K562 treated with DMSO at 1 percent for 24 hours (cell line): ENCODE data around the gene KRTAP2-3. TPM values are rescaled to one million over a fixed set of nuclear protein-coding genes. Genes with fewer than 3 reads are reported as not detected.

Experiments
- total RNA-seq: library from RNA; unstranded; fragments of 300-600 nt; gene quantifications from 2 replicates; pipeline ENCODE4 v1.2.3, GENCODE V29; 2022; ENCODE audit warnings: low read depth; ENCODE audit not compliant: insufficient read depth

KRTAP2-3 gene
- total RNA-seq, result not detected in 2 replicates

GRCh38 chr17:41060052-41060604, at the start of gene KRTAP2-3:
Gene KRTAP2-3, minus strand, starts transcription at chr17:41060114. Its CDS starts 64 bp downstream, at chr17:41060050.

GRCh38 chr17:41105347-41105746, 45.4 kb upstream of the KRTAP2-3 start, which contains the start of gene KRTAP4-9:
Gene KRTAP4-9, plus strand, starts transcription at chr17:41105389. Its CDS starts 0 bp downstream, at chr17:41105389.

GRCh38 chr17:41101586-41102259, 41.8 kb upstream of the KRTAP2-3 start, which contains the start of gene KRTAP4-16:
Gene KRTAP4-16, minus strand, starts transcription at chr17:41102209. Its CDS starts 0 bp downstream, at chr17:41102209.

GRCh38 chr17:41098042-41098441, 38.1 kb upstream of the KRTAP2-3 start, which contains the start of gene KRTAP4-8:
Gene KRTAP4-8, minus strand, starts transcription at chr17:41098142. Its CDS starts 58 bp downstream, at chr17:41098084.

GRCh38 chr17:41084100-41084856, 24.4 kb upstream of the KRTAP2-3 start, which contains the start of gene KRTAP4-7:
Gene KRTAP4-7, plus strand, starts transcription at chr17:41084150. Its CDS starts 57 bp downstream, at chr17:41084207.

GRCh38 chr17:41065829-41066624, 6.1 kb upstream of the KRTAP2-3 start, which contains the start of gene KRTAP2-4:
Gene KRTAP2-4, minus strand, starts transcription at chr17:41065879. Its CDS starts 34 bp downstream, at chr17:41065845.

GRCh38 chr17:41055130-41055529, 4.8 kb downstream of the KRTAP2-3 start, which contains the start of gene KRTAP2-2:
Gene KRTAP2-2, minus strand, starts transcription at chr17:41055230. Its CDS starts 19 bp downstream, at chr17:41055211.

GRCh38 chr17:41046735-41047465, 13.0 kb downstream of the KRTAP2-3 start, which contains the start of gene KRTAP2-1:
Gene KRTAP2-1, minus strand, starts transcription at chr17:41047316. Its CDS starts 49 bp downstream, at chr17:41047267.

GRCh38 chr17:41040783-41041571, 18.9 kb downstream of the KRTAP2-3 start, which contains the start of gene KRTAP1-1:
Gene KRTAP1-1, minus strand, starts transcription at chr17:41041450. Its CDS starts 53 bp downstream, at chr17:41041397.

GRCh38 chr17:41034346-41034935, 25.5 kb downstream of the KRTAP2-3 start, which contains the start of gene KRTAP1-3:
Gene KRTAP1-3, minus strand, starts transcription at chr17:41034874. Its CDS starts 53 bp downstream, at chr17:41034821.

GRCh38 chr17:41029633-41030245, 30.2 kb downstream of the KRTAP2-3 start, which contains the start of gene KRTAP1-4:
Gene KRTAP1-4, minus strand, starts transcription at chr17:41030195. Its CDS starts 117 bp downstream, at chr17:41030078.

GRCh38 chr17:41026715-41027471, 33.0 kb downstream of the KRTAP2-3 start, which contains the start of gene KRTAP1-5:
Gene KRTAP1-5, minus strand, starts transcription at chr17:41027208. Its CDS starts 53 bp downstream, at chr17:41027155.

Other genes with a start within 250 kb of the KRTAP2-3 start
- 61.4 and 78.5 TPM in 2 replicates for gene KRT10, start 237.5 kb downstream of the KRTAP2-3 start, total RNA-seq
- 6.3 and 7.9 TPM in 2 replicates for gene KRT12, start 192.9 kb downstream of the KRTAP2-3 start, total RNA-seq
- not detected in 2 replicates for gene KRT20, start 174.9 kb downstream of the KRTAP2-3 start, total RNA-seq
- gene KRT23, start 122.5 kb downstream of the KRTAP2-3 start, total RNA-seq, result not detected in 2 replicates
- gene KRT39, start 93.2 kb downstream of the KRTAP2-3 start, total RNA-seq, result not detected in 2 replicates
- not detected in 2 replicates for gene KRT40, start 75.8 kb downstream of the KRTAP2-3 start, total RNA-seq
- gene KRTAP3-3, start 66.0 kb downstream of the KRTAP2-3 start, total RNA-seq, result not detected in 2 replicates
- not detected in 2 replicates for gene KRTAP3-2, start 60.2 kb downstream of the KRTAP2-3 start, total RNA-seq
- gene KRTAP3-1, start 51.0 kb downstream of the KRTAP2-3 start, total RNA-seq, result not detected in 2 replicates
- not detected in 2 replicates for gene KRTAP1-5, start 32.9 kb downstream of the KRTAP2-3 start, total RNA-seq
- gene KRTAP1-4, start 29.9 kb downstream of the KRTAP2-3 start, total RNA-seq, result not detected in 2 replicates
- not detected in 2 replicates for gene KRTAP1-3, start 25.2 kb downstream of the KRTAP2-3 start, total RNA-seq
- not detected in 2 replicates for gene KRTAP1-1, start 18.7 kb downstream of the KRTAP2-3 start, total RNA-seq
- gene KRTAP2-1, start 12.8 kb downstream of the KRTAP2-3 start, total RNA-seq, result not detected in 2 replicates
- not detected in 2 replicates for gene KRTAP2-2, start 4.9 kb downstream of the KRTAP2-3 start, total RNA-seq
- gene KRTAP2-4, start 5.8 kb upstream of the KRTAP2-3 start, total RNA-seq, result not detected in 2 replicates
- gene KRTAP4-7, start 24.0 kb upstream of the KRTAP2-3 start, total RNA-seq, result not detected in 2 replicates
- gene KRTAP4-8, start 38.0 kb upstream of the KRTAP2-3 start, total RNA-seq, result not detected in 2 replicates
- gene KRTAP4-16, start 42.1 kb upstream of the KRTAP2-3 start, total RNA-seq, result not detected in 2 replicates
- not detected in 2 replicates for gene KRTAP4-9, start 45.3 kb upstream of the KRTAP2-3 start, total RNA-seq
- gene KRTAP4-11, start 58.3 kb upstream of the KRTAP2-3 start, total RNA-seq, result not detected in 2 replicates
- not detected in 2 replicates for gene KRTAP4-12, start 64.1 kb upstream of the KRTAP2-3 start, total RNA-seq
- not detected in 2 replicates for gene KRTAP4-6, start 80.4 kb upstream of the KRTAP2-3 start, total RNA-seq
- gene KRTAP4-5, start 89.7 kb upstream of the KRTAP2-3 start, total RNA-seq, result not detected in 2 replicates
- gene KRTAP4-4, start 100.6 kb upstream of the KRTAP2-3 start, total RNA-seq, result not detected in 2 replicates
- gene KRTAP4-3, start 108.1 kb upstream of the KRTAP2-3 start, total RNA-seq, result not detected in 2 replicates
- gene KRTAP4-2, start 118.1 kb upstream of the KRTAP2-3 start, total RNA-seq, result not detected in 2 replicates
- gene KRTAP4-1, start 124.8 kb upstream of the KRTAP2-3 start, total RNA-seq, result not detected in 2 replicates
- gene KRTAP9-1, start 129.8 kb upstream of the KRTAP2-3 start, total RNA-seq, result not detected in 2 replicates
- not detected in 2 replicates for gene KRTAP9-2, start 166.5 kb upstream of the KRTAP2-3 start, total RNA-seq
- not detected in 2 replicates for gene KRTAP9-3, start 172.3 kb upstream of the KRTAP2-3 start, total RNA-seq
- gene KRTAP9-8, start 177.9 kb upstream of the KRTAP2-3 start, total RNA-seq, result not detected in 2 replicates
- gene KRTAP9-4, start 189.6 kb upstream of the KRTAP2-3 start, total RNA-seq, result not detected in 2 replicates
- not detected in 2 replicates for gene KRTAP9-9, start 195.3 kb upstream of the KRTAP2-3 start, total RNA-seq
- not detected in 2 replicates for gene KRTAP9-6, start 205.3 kb upstream of the KRTAP2-3 start, total RNA-seq
- gene KRTAP9-7, start 215.6 kb upstream of the KRTAP2-3 start, total RNA-seq, result not detected in 2 replicates
- not detected in 2 replicates for gene KRTAP29-1, start 242.7 kb upstream of the KRTAP2-3 start, total RNA-seq
- gene KRTAP16-1, start 249.2 kb upstream of the KRTAP2-3 start, total RNA-seq, result not detected in 2 replicates